Right lobe of liver (tissue), 6 donors: Measurements from ENCODE around the gene FBXW11. TPM values are rescaled to one million over a fixed set of nuclear protein-coding genes. Genes with fewer than 3 reads are reported as not detected.

Source experiments
- ATAC-seq, 4 donors: fragments of 200-7000 bp; cut with Tn5 transposase; one replicate each; pipeline ENCODE4 v1.9.1; 2020; ENCODE audit warnings: mild to moderate bottlenecking in 4 of 4, moderate library complexity in 4 of 4
- DNase-seq, 3 donors: peaks; one replicate each; pipeline ENCODE4 v3.0.0-alpha.2; 2020
- H3K27ac ChIP-seq, 3 donors: fragments of 200-600 bp; one replicate each; pipeline ENCODE4 v1.8.0; 2022
- H3K27me3 ChIP-seq, 2 donors: fragments of 200-600 bp; one replicate each; pipeline ENCODE4 v1.8.0; 2022
- H3K36me3 ChIP-seq, 4 donors: fragments of 200-600 bp; sonication (generic) in 1 of 4; one replicate each; pipeline versions ENCODE4 v1.5.1 to v1.8.0; 2017 to 2022; ENCODE audit warnings: control low read depth in 1 of 4
- H3K4me1 ChIP-seq, 4 donors: fragments of 200-600 bp; sonication (generic) in 1 of 4; one replicate each; pipeline versions ENCODE4 v1.5.1 to v1.8.0; 2017 to 2022; ENCODE audit warnings: control low read depth in 1 of 4
- H3K4me3 ChIP-seq, 3 donors: fragments of 200-600 bp; one replicate each; pipeline ENCODE4 v1.8.0; 2022
- H3K9me3 ChIP-seq, 4 donors: fragments of 200-600 bp; sonication (generic) in 1 of 4; one replicate each; pipeline versions ENCODE4 v1.5.1 to v1.8.0; 2017 to 2022; ENCODE audit warnings: control low read depth in 1 of 4
- CTCF ChIP-seq, 4 donors: fragments of 200-600 bp in 3 of 4; fragments of 450-650 bp in 1 of 4; IDR thresholded peaks; one replicate each; pipeline versions ENCODE4 v1.5.1 to v1.8.0; 2016 to 2022; ENCODE audit warnings: antibody characterized with exemption in 4 of 4, mild to moderate bottlenecking in 2 of 4
- POLR2A ChIP-seq: fragments of 450-650 bp; IDR thresholded peaks from one replicate; pipeline ENCODE4 v1.6.1; 2017; ENCODE audit warnings: antibody characterized with exemption, mild to moderate bottlenecking
- WGBS: methylation state at CpG from one replicate; pipeline ENCODE4 v1.1.6; 2018; ENCODE audit warnings: low coverage, low lambda C conversion rate; ENCODE audit not compliant: insufficient coverage; ENCODE audit errors: missing lambda C conversion rate; 5-methylcytosine and 5-hydroxymethylcytosine counted together
- intact Hi-C, 2 donors: fragments of 100-400 bp; cut with DNase I; formaldehyde crosslinking; loops; one replicate each; pipeline versions ENCODE4 v1.11.2 to v1.14.1; 2022
- total RNA-seq, 6 experiments: library from RNA; depleted of rRNA in 2 of 6; stranded (reverse); fragments of >200 nt in 2 of 6; fragmentation: NEBNext Ultra II Directional in 3 of 6; extraction: Animal tissue kit (Norgen Biotek cat#: 25700) in 3 of 6; gene quantifications; one replicate each; pipeline versions ENCODE4 v1.1.0 to v1.2.4, GENCODE V29; 2016 to 2023
- donor health status: DM: no; HTN: yes; CAD: no.
- donor health status: DM: no; HTN: no; CAD: no.
- donor health status: DM: no; HTN: no; CAD: no.
- donor health status: DM: no; HTN: yes; CAD: no.
- donor health status: DM: no; HTN: yes; CAD: no.

The FBXW11 gene
- total RNA-seq, 6 experiments from 2014 or later: 19.9 to 35.9 (median 28.4) TPM

- DNase-seq: no peak
- Histone ChIP-seq H3K27me3 (no peaks in the 10 kb centered on the region), H3K36me3 (no peaks in the 10 kb centered on the region), H3K4me1 (peaks cover 0 to 29% (median 19%) of the 10 kb centered on the region in 4 donors), H3K27ac (peak overlapping the region in 2 of 3 donors; percentile 96 to 98), H3K9me3 (no peaks in the 10 kb centered on the region), H3K4me3 (peak overlapping the region; percentile 83 to 95 (median 87))
- TF ChIP-seq CTCF (IDR thresholded peaks at IDR 0.05) (no peak), POLR2A (no peak)
- intact Hi-C loops: no loop called here
- ATAC-seq: no peak
- WGBS: 12% methylated on average over 3 of the region's 3 CpGs
These were observed 1.6 kb downstream of the FBXW11 start for GRCh38 chr5:172004824-172005237.

GRCh38 chr5:172003746-172004145, 2.7 kb downstream of the FBXW11 start:
- Histone ChIP-seq H3K27me3 (no peaks in the 10 kb centered on the region), H3K9me3 (no peaks in the 10 kb centered on the region), H3K27ac (no peak overlapping the region), H3K4me1 (peaks cover 0 to 29% (median 19%) of the 10 kb centered on the region in 4 donors), H3K4me3 (no peak overlapping the region), H3K36me3 (no peaks in the 10 kb centered on the region)
- WGBS: 0% methylated on average over 1 of the region's 1 CpG
- intact Hi-C loops: no loop called here
- TF ChIP-seq POLR2A: no peak
- ATAC-seq: no peak
- no peak for DNase-seq

GRCh38 chr5:172002840-172003512, 3.5 kb downstream of the FBXW11 start:
- Histone ChIP-seq H3K4me1 (peaks cover 0 to 29% (median 19%) of the 10 kb centered on the region in 4 donors), H3K27me3 (no peaks in the 10 kb centered on the region), H3K9me3 (no peaks in the 10 kb centered on the region), H3K36me3 (no peaks in the 10 kb centered on the region), H3K27ac (peak overlapping the region in 1 of 3 donors; percentile 10), H3K4me3 (no peak overlapping the region)
- TF ChIP-seq CTCF (IDR thresholded peaks at IDR 0.05): no peak
- no peak for TF ChIP-seq POLR2A
- ATAC-seq: no peak
- intact Hi-C loops: no loop called here
- no peak for DNase-seq
- 70% methylated on average over 6 of the region's 6 CpGs for WGBS

- Histone ChIP-seq H3K27ac (no peak overlapping the region), H3K4me1 (peaks cover 0 to 36% (median 22%) of the 10 kb centered on the region in 4 donors), H3K4me3 (no peak overlapping the region), H3K36me3 (no peaks in the 10 kb centered on the region), H3K9me3 (no peaks in the 10 kb centered on the region), H3K27me3 (no peaks in the 10 kb centered on the region)
- ATAC-seq (no peak), DNase-seq (no peak)
- intact Hi-C loops: no loop called here
- WGBS: 25% methylated on average over 2 of the region's 2 CpGs
- peak in 3 of 4 donors; percentile 14 to 25 (median 24) for TF ChIP-seq CTCF (IDR thresholded peaks at IDR 0.05)
- no peak for TF ChIP-seq POLR2A
These were observed 4.1 kb downstream of the FBXW11 start for GRCh38 chr5:172002310-172002709.

- H3K27me3 ChIP-seq: no peaks in the 10 kb centered on the region
- ATAC-seq: no peak
- no peaks in the 10 kb centered on the region for H3K36me3 ChIP-seq
- H3K4me1 ChIP-seq: peaks cover 0 to 44% (median 25%) of the 10 kb centered on the region in 4 donors
- intact Hi-C loops: no loop called here
- TF ChIP-seq POLR2A (no peak), CTCF (IDR thresholded peaks at IDR 0.05) (no peak)
- no peak for DNase-seq
- no peak overlapping the region for H3K27ac ChIP-seq
- no peaks in the 10 kb centered on the region for H3K9me3 ChIP-seq
- 76% methylated on average over 5 of the region's 5 CpGs for WGBS
- no peak overlapping the region for H3K4me3 ChIP-seq
These were observed 6.6 kb downstream of the FBXW11 start for GRCh38 chr5:171999877-172000276.
